ENCODE results near the gene RXRB. TPM values are rescaled to one million over a fixed set of nuclear protein-coding genes. Genes with fewer than 3 reads are reported as not detected.

Gene RXRB
- polyA plus RNA-seq, 3 donors: 4.5 to 74.5 (median 5.1) TPM

DNA sequence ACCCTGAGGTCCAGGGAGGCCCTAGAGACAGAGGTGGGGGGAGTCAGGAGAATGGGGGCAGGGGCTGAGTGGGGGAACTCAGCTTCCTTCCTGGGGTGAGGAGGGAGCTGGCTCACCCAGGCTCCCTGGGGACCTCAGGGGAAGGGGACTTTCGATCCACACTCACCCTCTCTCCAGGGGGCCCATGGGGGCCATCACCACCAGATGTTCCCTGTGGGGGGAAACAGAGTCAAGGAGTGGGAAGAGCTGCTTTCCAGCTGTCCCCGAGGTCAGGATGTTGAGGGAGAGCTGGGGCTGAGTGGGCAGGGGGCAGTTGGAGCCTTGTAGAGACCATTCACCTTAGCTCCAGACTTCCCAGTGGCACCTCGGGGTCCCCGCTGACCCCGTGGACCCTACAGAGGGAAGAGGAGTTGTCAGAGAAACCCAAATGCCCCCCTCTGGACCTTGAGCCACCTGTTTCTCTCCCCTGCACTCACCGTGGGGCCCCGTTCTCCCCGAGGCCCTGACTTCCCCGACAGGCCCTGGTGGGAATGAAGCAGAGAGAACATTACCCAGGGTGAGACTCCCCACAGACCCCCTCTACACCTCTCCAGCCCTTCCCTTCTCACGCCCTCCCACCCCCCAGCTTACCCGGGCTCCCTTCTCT lies 26.8 kb downstream of the RXRB start:
- TF ChIP-seq, protein P1, sequence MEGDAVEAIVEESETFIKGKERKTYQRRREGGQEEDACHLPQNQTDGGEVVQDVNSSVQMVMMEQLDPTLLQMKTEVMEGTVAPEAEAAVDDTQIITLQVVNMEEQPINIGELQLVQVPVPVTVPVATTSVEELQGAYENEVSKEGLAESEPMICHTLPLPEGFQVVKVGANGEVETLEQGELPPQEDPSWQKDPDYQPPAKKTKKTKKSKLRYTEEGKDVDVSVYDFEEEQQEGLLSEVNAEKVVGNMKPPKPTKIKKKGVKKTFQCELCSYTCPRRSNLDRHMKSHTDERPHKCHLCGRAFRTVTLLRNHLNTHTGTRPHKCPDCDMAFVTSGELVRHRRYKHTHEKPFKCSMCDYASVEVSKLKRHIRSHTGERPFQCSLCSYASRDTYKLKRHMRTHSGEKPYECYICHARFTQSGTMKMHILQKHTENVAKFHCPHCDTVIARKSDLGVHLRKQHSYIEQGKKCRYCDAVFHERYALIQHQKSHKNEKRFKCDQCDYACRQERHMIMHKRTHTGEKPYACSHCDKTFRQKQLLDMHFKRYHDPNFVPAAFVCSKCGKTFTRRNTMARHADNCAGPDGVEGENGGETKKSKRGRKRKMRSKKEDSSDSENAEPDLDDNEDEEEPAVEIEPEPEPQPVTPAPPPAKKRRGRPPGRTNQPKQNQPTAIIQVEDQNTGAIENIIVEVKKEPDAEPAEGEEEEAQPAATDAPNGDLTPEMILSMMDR (IDR thresholded peaks at IDR 0.05): no peak
- Mint-ChIP-seq H3K27ac (no peak overlapping the region), H3K9me3 (peaks cover 0 to 4% (median 0%) of the 10 kb centered on the region in 7 donors), H3K27me3 (ENCODE audit: low read depth in 3 of 3) (peaks cover 10 to 17% (median 17%) of the 10 kb centered on the region in 3 donors), H3K4me1 (no peaks in the 10 kb centered on the region), H3K4me3 (no peak overlapping the region), H3K36me3 (no peaks in the 10 kb centered on the region)
- WGBS (ENCODE audit: insufficient coverage): 66% methylated on average over 2 of the region's 11 CpGs
- no peaks in the 10 kb centered on the region for H3K36me3 ChIP-seq (replicated peaks in 1 of 2; ENCODE audit: control insufficient read depth in 1 of 2, insufficient read depth in 2 of 2, low read length in 2 of 2)
- no peak overlapping the region for H3K9ac ChIP-seq (ENCODE audit: insufficient read depth, low read length, poor library complexity, severe bottlenecking)
- no peaks in the 10 kb centered on the region for H3K4me1 ChIP-seq (ENCODE audit: control insufficient read depth in 1 of 2, insufficient read depth in 2 of 2, low read length in 2 of 2)
- no peaks in the 10 kb centered on the region for H3K9me3 ChIP-seq (replicated peaks in 1 of 2; ENCODE audit: control insufficient read depth in 1 of 2, insufficient read depth in 1 of 2, low read length in 2 of 2)
- no peaks in the 10 kb centered on the region for H3K27me3 ChIP-seq (ENCODE audit: control insufficient read depth in 2 of 2, insufficient read depth in 2 of 2, low read length in 2 of 2)
- no peak for DNase-seq
- no peak overlapping the region for H3K27ac ChIP-seq (ENCODE audit: low read depth in 1 of 2, low read length in 2 of 2)
- no peak overlapping the region for H3K4me2 ChIP-seq (replicated peaks; ENCODE audit: extremely low read depth, low read length, poor library complexity, severe bottlenecking)
- H3K4me3 ChIP-seq (replicated peaks in 1 of 3; ENCODE audit: low read depth in 2 of 3, low read length in 3 of 3): no peak overlapping the region
- H4K20me1 ChIP-seq (ENCODE audit: insufficient read depth, low read length): no peaks in the 10 kb centered on the region
- intact Hi-C loops (cut with micrococcal nuclease): no loop called here
- H3K79me2 ChIP-seq (ENCODE audit: insufficient read depth, low read length): no peaks in the 10 kb centered on the region
- no peak overlapping the region for H2AFZ ChIP-seq (ENCODE audit: insufficient read depth, low read depth, low read length, poor library complexity, severe bottlenecking)

DNA sequence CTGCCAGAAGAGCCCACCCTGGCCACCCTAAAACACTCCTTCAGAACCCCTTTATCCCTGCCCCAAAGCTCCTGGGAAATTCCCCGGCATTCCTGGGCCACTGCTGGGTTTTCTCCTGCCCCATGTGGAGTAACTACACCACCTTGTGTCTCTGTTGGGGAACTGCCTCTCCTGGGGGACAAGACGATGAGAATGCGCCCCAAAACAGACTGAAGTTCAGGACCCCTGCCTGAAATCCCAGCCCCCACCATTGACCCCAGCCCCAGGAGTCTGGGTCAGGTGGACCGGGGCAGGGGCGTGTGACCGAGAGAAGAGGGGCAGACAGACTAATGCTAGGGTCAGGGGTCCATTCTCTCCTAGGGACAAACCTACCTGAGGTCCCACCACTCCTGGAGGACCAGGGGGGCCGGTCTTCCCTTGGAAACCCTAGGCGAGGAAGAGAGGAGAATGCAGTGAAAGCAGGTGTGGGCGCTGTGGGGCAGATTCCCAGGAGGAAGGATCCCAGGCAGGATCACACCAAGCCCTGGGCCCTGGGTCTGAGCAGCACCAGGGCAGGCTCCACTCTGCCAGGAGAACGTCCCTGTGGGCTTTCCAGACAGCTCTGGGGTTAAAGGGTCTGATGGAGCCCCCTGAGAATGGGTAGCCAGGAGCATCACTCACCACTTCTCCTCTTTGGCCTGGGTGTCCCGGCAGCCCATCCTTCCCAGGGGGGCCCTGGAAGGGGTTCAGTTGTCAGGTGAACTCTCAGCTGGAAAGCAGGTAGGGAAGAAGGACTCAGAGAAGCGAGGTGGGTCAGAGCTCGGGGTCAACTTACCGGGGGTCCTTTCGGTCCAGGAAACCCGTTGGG lies 27.6 kb downstream of the RXRB start:
- Mint-ChIP-seq H3K27me3 (ENCODE audit: low read depth in 3 of 3) (peaks cover 8 to 20% (median 16%) of the 10 kb centered on the region in 3 donors), H3K4me3 (no peak overlapping the region), H3K27ac (no peak overlapping the region), H3K4me1 (no peaks in the 10 kb centered on the region), H3K36me3 (no peaks in the 10 kb centered on the region), H3K9me3 (peaks cover 0 to 4% (median 0%) of the 10 kb centered on the region in 7 donors)
- Histone ChIP-seq H3K27me3 (ENCODE audit: control insufficient read depth in 2 of 2, insufficient read depth in 2 of 2, low read length in 2 of 2) (no peaks in the 10 kb centered on the region), H3K79me2 (ENCODE audit: insufficient read depth, low read length) (no peaks in the 10 kb centered on the region), H3K27ac (ENCODE audit: low read depth in 1 of 2, low read length in 2 of 2) (no peak overlapping the region), H3K4me2 (replicated peaks; ENCODE audit: extremely low read depth, low read length, poor library complexity, severe bottlenecking) (no peak overlapping the region), H3K4me1 (ENCODE audit: control insufficient read depth in 1 of 2, insufficient read depth in 2 of 2, low read length in 2 of 2) (no peaks in the 10 kb centered on the region), H3K9me3 (replicated peaks in 1 of 2; ENCODE audit: control insufficient read depth in 1 of 2, insufficient read depth in 1 of 2, low read length in 2 of 2) (no peaks in the 10 kb centered on the region), H4K20me1 (ENCODE audit: insufficient read depth, low read length) (no peaks in the 10 kb centered on the region), H3K4me3 (replicated peaks in 1 of 3; ENCODE audit: low read depth in 2 of 3, low read length in 3 of 3) (no peak overlapping the region), H3K36me3 (replicated peaks in 1 of 2; ENCODE audit: control insufficient read depth in 1 of 2, insufficient read depth in 2 of 2, low read length in 2 of 2) (no peaks in the 10 kb centered on the region), H2AFZ (ENCODE audit: insufficient read depth, low read depth, low read length, poor library complexity, severe bottlenecking) (no peak overlapping the region), H3K9ac (ENCODE audit: insufficient read depth, low read length, poor library complexity, severe bottlenecking) (no peak overlapping the region)
- TF ChIP-seq, protein P1 (IDR thresholded peaks at IDR 0.05): peak; percentile 63
- DNase-seq: peak in 1 of 3 donors; percentile 41
- intact Hi-C loops (cut with micrococcal nuclease): no loop called here
- WGBS (ENCODE audit: insufficient coverage): 67% methylated on average over 9 of the region's 16 CpGs
